GM12878 (cell line): Measurements from ENCODE around the gene POLR2F. TPM values are rescaled to one million over a fixed set of nuclear protein-coding genes. Genes with fewer than 3 reads are reported as not detected.

ENCODE experiments used
- ATAC-seq: fragments of 200-7000 bp; cut with Tn5 transposase; 3 replicates; pipeline ENCODE4 v1.9.1; 2020; ENCODE audit warnings: mild to moderate bottlenecking, moderate library complexity
- BruUV-seq: library from RNA; stranded (reverse); fragments of 400-500 nt; replicated peaks from 2 replicates; lab custom pipeline; 2021; lab: Mats Ljungman, UMichigan
- CTCF ChIA-PET: fragments of 300-600 bp; sonication (Branson Sonifier 250); formaldehyde crosslinking; extraction: SDS; loops from one replicate; lab custom pipeline; 2021; ENCODE audit warnings: inconsistent platforms; lab: Yijun Ruan, JAX
- POLR2A ChIA-PET: fragments of 350-600 bp; formaldehyde crosslinking; extraction: SDS; loops from one replicate; lab custom pipeline; 2021; ENCODE audit warnings: inconsistent platforms; lab: Charles Lee
- RAD21 ChIA-PET: fragments of 300-600 bp; sonication (Branson Sonifier 250); formaldehyde crosslinking; loops from one replicate; lab custom pipeline; 2023; ENCODE audit warnings: antibody characterized with exemption; ENCODE audit not compliant: unreplicated experiment; lab: Charles Lee
- SMC1A ChIA-PET: fragments of 300-600 bp; sonication (Branson Sonifier 250); formaldehyde crosslinking; loops from one replicate; lab custom pipeline; 2023; ENCODE audit not compliant: unreplicated experiment, uncharacterized antibody; lab: Charles Lee
- DNase-seq: peaks from one replicate; pipeline ENCODE4 v3.0.0-alpha.2; 2011; ENCODE audit warnings: low read depth, low spot score
- FAIRE-seq: peaks from 3 replicates; lab custom pipeline; 2011; peaks lifted over from hg19 to GRCh38; lab: Jason Lieb, UNC
- H2AFZ ChIP-seq: 2 replicates; pipeline ENCODE4 v1.6.0; 2011; ENCODE audit warnings: low read depth, low read length, control low read depth; ENCODE audit not compliant: control insufficient read depth
- H3K27ac ChIP-seq: 2 replicates; pipeline ENCODE4 v1.5.1; 2011; ENCODE audit warnings: control low read depth; ENCODE audit not compliant: control insufficient read depth, insufficient read depth
- H3K27me3 ChIP-seq, 2 experiments: replicated peaks in 1 of 2; 2 replicates each; pipeline versions ENCODE4 v1.6.0 to v1.6.1; 2011; ENCODE audit warnings: low read length in 1 of 2; ENCODE audit not compliant: control insufficient read depth in 2 of 2, insufficient read depth in 2 of 2
- H3K36me3 ChIP-seq, 2 experiments: 2 replicates each; pipeline ENCODE4 v1.5.1; 2011; ENCODE audit warnings: low read length in 1 of 2; ENCODE audit not compliant: control insufficient read depth in 2 of 2, insufficient read depth in 2 of 2
- H3K4me1 ChIP-seq: 2 replicates; pipeline ENCODE4 v1.6.1; 2011; ENCODE audit warnings: mild to moderate bottlenecking, low read length, moderate library complexity, mixed read lengths; ENCODE audit not compliant: control insufficient read depth, insufficient read depth
- H3K4me2 ChIP-seq: 2 replicates; pipeline ENCODE4 v1.6.0; 2011; ENCODE audit warnings: control low read depth; ENCODE audit not compliant: control insufficient read depth, insufficient read depth
- H3K4me3 ChIP-seq: fragments of 200-600 bp; sonication (generic); 2 replicates; pipeline ENCODE4 v1.5.1; 2016
- H3K79me2 ChIP-seq: 2 replicates; pipeline ENCODE4 v1.6.0; 2011; ENCODE audit warnings: low read length; ENCODE audit not compliant: control insufficient read depth, insufficient read depth
- H3K9ac ChIP-seq: 2 replicates; pipeline ENCODE4 v1.8.0; 2011; ENCODE audit warnings: low read length, control low read depth, mixed read lengths; ENCODE audit not compliant: control insufficient read depth, insufficient read depth
- H3K9me3 ChIP-seq: replicated peaks from 3 replicates; pipeline ENCODE4 v1.5.1; 2011; ENCODE audit warnings: mild to moderate bottlenecking, low read length; ENCODE audit not compliant: control insufficient read depth, insufficient read depth
- H4K20me1 ChIP-seq: 2 replicates; pipeline ENCODE4 v1.6.0; 2011; ENCODE audit not compliant: control insufficient read depth, insufficient read depth
- BCL3 ChIP-seq: IDR thresholded peaks from 2 replicates; pipeline ENCODE4 v1.6.1; 2011; ENCODE audit warnings: borderline replicate concordance, low read depth, mild to moderate bottlenecking, moderate library complexity, low read length; ENCODE audit not compliant: insufficient read depth, poor library complexity, severe bottlenecking
- BHLHE40 ChIP-seq, 2 experiments: fragments of 450-650 bp in 1 of 2; IDR thresholded peaks; 2 replicates each; pipeline ENCODE4 v1.6.1; 2011 to 2017; ENCODE audit warnings: low read depth in 2 of 2, borderline replicate concordance in 1 of 2, improper control_type of control experiment in 1 of 2, low read length in 1 of 2, mild to moderate bottlenecking in 1 of 2
- CBX3 ChIP-seq: fragments of 200-600 bp; sonication (generic); IDR thresholded peaks from 2 replicates; pipeline ENCODE4 v1.6.1; 2016; ENCODE audit warnings: low read depth, borderline replicate concordance
- CHD2 ChIP-seq: IDR thresholded peaks from 2 replicates; pipeline ENCODE4 v1.6.1; 2011; ENCODE audit warnings: low read depth, low read length, improper control_type of control experiment, borderline replicate concordance
- CREM ChIP-seq: IDR thresholded peaks from 2 replicates; pipeline ENCODE4 v1.6.1; 2014; ENCODE audit warnings: antibody characterized with exemption, low read depth
- FOXK2 ChIP-seq: fragments of 450-650 bp; IDR thresholded peaks from 2 replicates; pipeline ENCODE4 v1.6.1; 2017; ENCODE audit warnings: mild to moderate bottlenecking, moderate library complexity
- IKZF1 ChIP-seq: fragments of 450-650 bp; conservative IDR thresholded peaks from 2 replicates; pipeline ENCODE4 v1.6.1; 2017; ENCODE audit warnings: antibody characterized with exemption, mild to moderate bottlenecking
- KAT2A ChIP-seq: conservative IDR thresholded peaks from 2 replicates; pipeline ENCODE4 v1.6.1; 2011; ENCODE audit warnings: low read depth, low read length; ENCODE audit not compliant: control insufficient read depth
- MYB ChIP-seq: fragments of 150-350 bp; IDR thresholded peaks from 2 replicates; pipeline ENCODE4 v1.6.1; 2014; ENCODE audit warnings: mild to moderate bottlenecking, low read depth, low read length, borderline replicate concordance
- MYC ChIP-seq: IDR thresholded peaks from 2 replicates; pipeline ENCODE4 v1.6.1; 2011; ENCODE audit warnings: mild to moderate bottlenecking, low read length, moderate library complexity, inconsistent platforms; ENCODE audit not compliant: insufficient read depth, insufficient replicate concordance, insufficient read length, severe bottlenecking
- POLR2AphosphoS2 ChIP-seq: IDR thresholded peaks from 2 replicates; pipeline ENCODE4 v1.6.1; 2011; ENCODE audit warnings: low read depth, mild to moderate bottlenecking, low read length, improper control_type of control experiment, moderate library complexity
- SKIL ChIP-seq: fragments of 450-650 bp; IDR thresholded peaks from 2 replicates; pipeline ENCODE4 v1.6.1; 2017; ENCODE audit warnings: mild to moderate bottlenecking, low read depth, inconsistent platforms; ENCODE audit not compliant: poor library complexity, severe bottlenecking
- SPI1 ChIP-seq: IDR thresholded peaks from 2 replicates; pipeline ENCODE4 v1.6.1; 2011; ENCODE audit warnings: low read depth, mild to moderate bottlenecking, low read length, moderate library complexity, borderline replicate concordance; ENCODE audit not compliant: insufficient read depth
- USF2 ChIP-seq: IDR thresholded peaks from 2 replicates; pipeline ENCODE4 v1.6.1; 2011; ENCODE audit warnings: low read depth, low read length, improper control_type of control experiment, borderline replicate concordance
- WGBS: methylation state at CpG from one replicate; pipeline ENCODE4 v1.1.6; 2016; ENCODE audit warnings: low lambda C conversion rate; ENCODE audit not compliant: insufficient replicate concordance, insufficient coverage; ENCODE audit errors: missing lambda C conversion rate; 5-methylcytosine and 5-hydroxymethylcytosine counted together
- in situ Hi-C: fragments of 300-500 bp; cut with MboI; formaldehyde crosslinking; loops from 9 replicates; pipeline ENCODE4 v1.14.3; 2018; ENCODE audit warnings: mixed read lengths
- intact Hi-C: fragments of 100-400 bp; cut with micrococcal nuclease; formaldehyde crosslinking; loops from one replicate; pipeline ENCODE4 v1.14.2; 2022; ENCODE audit not compliant: unreplicated experiment
- polyA plus RNA-seq, 11 experiments: library from polyadenylated mRNA; depleted of rRNA in 4 of 11; unstranded in 6 of 11; stranded (reverse) in 5 of 11; fragments of >200 nt; fragmentation: Nextera tagmentation in 4 of 11; fragmentation: Illumina TruSeq in 1 of 11; extraction: Ambion mirVana in 4 of 11; extraction: Trizol in 1 of 11; gene quantifications; 1 replicate in 1 of 11; 2 replicates in 10 of 11; pipeline versions ENCODE4 v1.2.1 to v1.2.3, GENCODE V29; 2011 to 2016; ENCODE audit warnings: inconsistent platforms in 2 of 11, missing spikeins in 2 of 11, low read depth in 1 of 11
- total RNA-seq, 4 experiments: library from RNA; depleted of rRNA in 3 of 4; stranded (reverse); fragments of >200 nt in 3 of 4; fragmentation: Illumina TruSeq in 1 of 4; extraction: Trizol in 1 of 4; gene quantifications; 2 replicates each; pipeline versions ENCODE4 v1.2.1 to v1.2.3, GENCODE V29; 2013 to 2021

The POLR2F gene
- total and polyA plus RNA-seq, 10 of the 15 experiments (the other 5 are each of a cell fraction or from before 2014, with no cell fraction given) = 71.9 to 218 (median 100.0) TPM

- TF ChIP-seq SPI1 (no peak), MYC (no peak), KAT2A (no peak), FOXK2 (no peak), CHD2 (no peak), MYB (no peak), IKZF1 (no peak)
These were observed 28.2 kb upstream of the POLR2F start (continued) for GRCh38 chr22:37925330-37925729.

GRCh38 chr22:37925767-37926166 lies 27.7 kb upstream of the POLR2F start:
- Histone ChIP-seq H3K4me1 (0 out of 2 replicates have a peak, but pooled peaks cover under 1% of the 10 kb centered on the region), H3K9ac (no peak overlapping the region), H3K27ac (no peak overlapping the region), H2AFZ (no peak overlapping the region), H3K9me3 (no peaks in the 10 kb centered on the region), H3K79me2 (no peaks in the 10 kb centered on the region), H3K27me3 (no peaks in the 10 kb centered on the region), H3K4me3 (no peak overlapping the region), H3K36me3 (peaks cover 3 to 6% of the 10 kb centered on the region in 2 experiments; a peak in 3 of 4 replicates), H4K20me1 (no peaks in the 10 kb centered on the region), H3K4me2 (no peak overlapping the region)
- ChIA-PET CTCF (interaction anchor here (0.6 kb wide), 1 partner anchor 47 kb away, joined by 3 read pairs; no protein-coding TSS in a partner anchor), RAD21 (no interaction called here), POLR2A (interaction anchor here (0.6 kb wide), 1 partner anchor 337 kb away, joined by 4 read pairs; no protein-coding TSS in a partner anchor), SMC1A (no interaction called here)
- WGBS = 90% methylated on average over 11 of the region's 15 CpGs
- no peak for ATAC-seq
- TF ChIP-seq CREM = no peak
- TF ChIP-seq KAT2A = no peak
- no peak for TF ChIP-seq POLR2AphosphoS2
- TF ChIP-seq SKIL = no peak
- TF ChIP-seq BCL3 = no peak
- no peak for TF ChIP-seq BHLHE40 (IDR thresholded peaks at IDR 0.05; ENCODE audit: borderline replicate concordance in 1 of 2, low read depth in 2 of 2, low read length in 1 of 2)
- no peak for TF ChIP-seq CBX3
- TF ChIP-seq USF2 = no peak
- BruUV-seq = no TSS peak
- intact Hi-C loops (no loop called here), in situ Hi-C loops (no loop called here)
- DNase-seq = no peak
- FAIRE-seq = no peak
